ENCODE measurements around the gene KIAA0408. TPM values are rescaled to one million over a fixed set of nuclear protein-coding genes. Genes with fewer than 3 reads are reported as not detected.

Gene KIAA0408
- total and polyA plus RNA-seq, 2 experiments from 2014 or later: 0.27 to 2.0 TPM

- Histone ChIP-seq H3K4me3 (no peak overlapping the region), H3K4me1 (ENCODE audit: low read depth) (no peaks in the 10 kb centered on the region), H3K27me3 (no peaks in the 10 kb centered on the region), H3K27ac (no peak overlapping the region), H3K36me3 (no peaks in the 10 kb centered on the region), H3K9me3 (ENCODE audit: low read depth) (no peaks in the 10 kb centered on the region)
- no peak for DNase-seq (ENCODE audit: low read depth in 1 of 2, low spot score in 1 of 2)
- no peak for TF ChIP-seq CTCF (IDR thresholded peaks at IDR 0.05; ENCODE audit: low read depth, low read length)
These were observed 7.8 kb downstream of the KIAA0408 start for GRCh38 chr6:127451388-127451787.

- Histone ChIP-seq H3K9me3 (ENCODE audit: low read depth) (no peaks in the 10 kb centered on the region), H3K4me3 (no peak overlapping the region), H3K4me1 (ENCODE audit: low read depth) (no peaks in the 10 kb centered on the region), H3K27ac (no peak overlapping the region), H3K36me3 (no peaks in the 10 kb centered on the region), H3K27me3 (no peaks in the 10 kb centered on the region)
- TF ChIP-seq CTCF (IDR thresholded peaks at IDR 0.05; ENCODE audit: low read depth, low read length): no peak
- DNase-seq (ENCODE audit: low read depth in 1 of 2, low spot score in 1 of 2): no peak
These were observed 11.4 kb downstream of the KIAA0408 start for GRCh38 chr6:127447780-127448179.

GRCh38 chr6:127446356-127446755, 12.8 kb downstream of the KIAA0408 start:
- DNase-seq (ENCODE audit: low read depth in 1 of 2, low spot score in 1 of 2): peak in 1 of 2 donors; percentile 11
- H3K4me1 ChIP-seq (ENCODE audit: low read depth): no peaks in the 10 kb centered on the region
- no peaks in the 10 kb centered on the region for H3K9me3 ChIP-seq (ENCODE audit: low read depth)
- no peak for TF ChIP-seq CTCF (IDR thresholded peaks at IDR 0.05; ENCODE audit: low read depth, low read length)
- H3K27me3 ChIP-seq: no peaks in the 10 kb centered on the region
- no peak overlapping the region for H3K4me3 ChIP-seq
- no peak overlapping the region for H3K27ac ChIP-seq
- no peaks in the 10 kb centered on the region for H3K36me3 ChIP-seq

GRCh38 chr6:127441881-127442280, 17.3 kb downstream of the KIAA0408 start:
- no peak for DNase-seq (ENCODE audit: low read depth in 1 of 2, low spot score in 1 of 2)
- Histone ChIP-seq H3K36me3 (no peaks in the 10 kb centered on the region), H3K9me3 (ENCODE audit: low read depth) (no peaks in the 10 kb centered on the region), H3K4me3 (no peak overlapping the region), H3K27ac (no peak overlapping the region), H3K4me1 (ENCODE audit: low read depth) (no peaks in the 10 kb centered on the region), H3K27me3 (no peaks in the 10 kb centered on the region)
- TF ChIP-seq CTCF (IDR thresholded peaks at IDR 0.05; ENCODE audit: low read depth, low read length): no peak

- no peak for DNase-seq (ENCODE audit: low read depth in 1 of 2, low spot score in 1 of 2)
- no peaks in the 10 kb centered on the region for H3K9me3 ChIP-seq (ENCODE audit: low read depth)
- no peak for TF ChIP-seq CTCF (IDR thresholded peaks at IDR 0.05; ENCODE audit: low read depth, low read length)
- H3K27me3 ChIP-seq: no peaks in the 10 kb centered on the region
- no peak overlapping the region for H3K4me3 ChIP-seq
- H3K27ac ChIP-seq: no peak overlapping the region
- H3K4me1 ChIP-seq (ENCODE audit: low read depth): no peaks in the 10 kb centered on the region
- no peaks in the 10 kb centered on the region for H3K36me3 ChIP-seq
These were observed 19.5 kb downstream of the KIAA0408 start for GRCh38 chr6:127439718-127440117.
